Upper lobe of right lung (tissue), 1 donor: ENCODE results near the gene DHRS3. TPM values are rescaled to one million over a fixed set of nuclear protein-coding genes. Genes with fewer than 3 reads are reported as not detected.

Experiments
- ATAC-seq: fragments of 200-7000 bp; cut with Tn5 transposase; one replicate; pipeline ENCODE4 v1.9.1; 2020; ENCODE audit warnings: mild to moderate bottlenecking, moderate library complexity
- DNase-seq: peaks from one replicate; pipeline ENCODE4 v3.0.0-alpha.2; 2020
- H3K27ac ChIP-seq: fragments of 200-600 bp; one replicate; pipeline ENCODE4 v1.8.0; 2022
- H3K27me3 ChIP-seq: fragments of 200-600 bp; one replicate; pipeline ENCODE4 v1.8.0; 2022; ENCODE audit warnings: mild to moderate bottlenecking
- H3K36me3 ChIP-seq: fragments of 200-600 bp; one replicate; pipeline ENCODE4 v1.8.0; 2022
- H3K4me1 ChIP-seq: fragments of 200-600 bp; one replicate; pipeline ENCODE4 v1.8.0; 2022
- H3K4me3 ChIP-seq: fragments of 200-600 bp; one replicate; pipeline ENCODE4 v1.8.0; 2022; ENCODE audit warnings: mild to moderate bottlenecking
- H3K9me3 ChIP-seq: fragments of 200-600 bp; one replicate; pipeline ENCODE4 v1.8.0; 2022
- intact Hi-C: fragments of 100-400 bp; cut with DNase I; formaldehyde crosslinking; loops from one replicate; pipeline ENCODE4 v1.11.0; 2022
- total RNA-seq: library from RNA; stranded (reverse); fragmentation: NEBNext Ultra II Directional; extraction: Animal tissue kit (Norgen Biotek cat#: 25700); gene quantifications from one replicate; pipeline ENCODE4 v1.2.1, GENCODE V29; 2021
- TF ChIP-seq, protein P1 (sequence below): fragments of 200-600 bp; IDR thresholded peaks from one replicate; pipeline ENCODE4 v1.8.0; 2022; ENCODE audit warnings: antibody characterized with exemption
- donor health status: DM: no; HTN: yes; CAD: no; lungs with severe emphysema.

DHRS3 gene
- total RNA-seq, 1 donor from 2014 or later: 106 TPM

DNA sequence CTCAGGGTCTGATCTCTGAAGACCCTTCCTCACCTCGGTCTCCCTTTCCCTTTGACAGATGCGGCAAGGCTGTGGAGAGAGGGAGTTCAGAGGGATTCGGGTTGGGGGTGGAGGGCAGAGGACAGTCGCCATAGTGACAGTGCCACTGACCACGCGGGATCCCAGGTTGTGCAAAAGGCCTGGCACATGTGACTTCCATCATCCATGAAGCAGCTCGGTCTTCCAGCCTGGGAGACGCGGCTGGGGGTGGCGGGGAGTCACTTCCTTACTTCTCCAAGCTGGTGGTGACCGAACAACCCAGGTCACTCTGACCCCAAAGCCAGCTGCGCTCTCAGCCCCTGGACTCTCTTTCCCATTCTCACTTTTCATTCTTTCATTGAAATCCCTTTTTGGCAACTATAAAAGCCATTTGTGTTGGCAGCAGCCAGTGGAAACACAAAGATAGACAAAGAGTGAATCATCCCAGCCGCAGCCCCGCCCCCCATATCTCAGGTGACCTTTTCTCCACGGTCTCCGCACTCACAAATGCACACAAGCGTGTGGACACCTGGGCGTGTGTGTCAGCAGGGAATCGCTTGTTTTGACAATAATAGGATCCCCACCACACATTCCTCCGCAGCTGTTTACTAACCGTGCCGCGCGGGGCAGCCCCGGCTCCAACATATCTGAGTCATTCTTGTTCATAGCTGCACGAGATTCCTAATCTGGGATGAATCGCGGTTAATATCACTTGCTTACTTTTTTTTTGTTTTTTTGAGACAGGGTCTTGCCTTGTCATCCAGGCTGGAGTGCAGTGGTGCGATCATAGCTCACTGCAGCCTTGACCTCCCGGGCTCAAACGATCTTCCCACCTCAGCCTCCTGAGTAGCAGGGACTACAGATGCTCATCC is 68.3 kb downstream of the DHRS3 start:
- peak; percentile 64 for DNase-seq
- peaks cover 34% of the 10 kb centered on the region for H3K4me1 ChIP-seq
- no peak overlapping the region for H3K4me3 ChIP-seq
- H3K27ac ChIP-seq: peak overlapping the region; percentile 51
- H3K9me3 ChIP-seq: no peaks in the 10 kb centered on the region
- intact Hi-C loops: no loop called here
- ATAC-seq: peak; percentile 4
- H3K36me3 ChIP-seq: no peaks in the 10 kb centered on the region
- H3K27me3 ChIP-seq: no peaks in the 10 kb centered on the region
- TF ChIP-seq, protein P1, sequence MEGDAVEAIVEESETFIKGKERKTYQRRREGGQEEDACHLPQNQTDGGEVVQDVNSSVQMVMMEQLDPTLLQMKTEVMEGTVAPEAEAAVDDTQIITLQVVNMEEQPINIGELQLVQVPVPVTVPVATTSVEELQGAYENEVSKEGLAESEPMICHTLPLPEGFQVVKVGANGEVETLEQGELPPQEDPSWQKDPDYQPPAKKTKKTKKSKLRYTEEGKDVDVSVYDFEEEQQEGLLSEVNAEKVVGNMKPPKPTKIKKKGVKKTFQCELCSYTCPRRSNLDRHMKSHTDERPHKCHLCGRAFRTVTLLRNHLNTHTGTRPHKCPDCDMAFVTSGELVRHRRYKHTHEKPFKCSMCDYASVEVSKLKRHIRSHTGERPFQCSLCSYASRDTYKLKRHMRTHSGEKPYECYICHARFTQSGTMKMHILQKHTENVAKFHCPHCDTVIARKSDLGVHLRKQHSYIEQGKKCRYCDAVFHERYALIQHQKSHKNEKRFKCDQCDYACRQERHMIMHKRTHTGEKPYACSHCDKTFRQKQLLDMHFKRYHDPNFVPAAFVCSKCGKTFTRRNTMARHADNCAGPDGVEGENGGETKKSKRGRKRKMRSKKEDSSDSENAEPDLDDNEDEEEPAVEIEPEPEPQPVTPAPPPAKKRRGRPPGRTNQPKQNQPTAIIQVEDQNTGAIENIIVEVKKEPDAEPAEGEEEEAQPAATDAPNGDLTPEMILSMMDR: no peak

DNA sequence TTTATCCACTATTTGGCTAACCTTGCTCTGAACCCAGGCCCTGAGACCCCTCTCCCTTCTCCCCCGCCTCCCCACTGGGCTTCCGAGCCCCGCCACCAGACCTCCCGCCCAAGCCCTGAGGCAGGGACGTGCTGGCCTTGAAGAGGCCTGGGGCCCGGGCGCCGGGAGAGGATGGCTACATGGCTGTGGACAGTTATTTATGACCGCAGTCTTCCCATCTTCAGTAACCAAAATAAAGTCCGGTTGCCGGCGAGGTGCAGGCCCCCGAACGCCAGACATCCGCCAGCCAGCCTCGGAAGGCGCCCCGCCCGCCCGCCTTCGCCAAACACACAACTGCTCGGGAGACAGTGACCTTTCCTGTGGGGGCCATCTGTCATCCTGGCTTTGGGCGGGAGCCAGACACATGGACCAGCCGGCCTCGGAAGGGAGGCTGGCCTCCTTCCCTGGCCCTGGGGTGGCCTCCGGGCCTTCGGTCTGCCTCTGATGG is 69.0 kb downstream of the DHRS3 start:
- Histone ChIP-seq H3K27ac (peak overlapping the region; percentile 51), H3K36me3 (no peaks in the 10 kb centered on the region), H3K9me3 (no peaks in the 10 kb centered on the region), H3K27me3 (no peaks in the 10 kb centered on the region), H3K4me3 (no peak overlapping the region), H3K4me1 (peaks cover 34% of the 10 kb centered on the region)
- ATAC-seq (peak; percentile 21), DNase-seq (peak; percentile 68)
- TF ChIP-seq, protein P1: no peak
- intact Hi-C loops: no loop called here

DNA sequence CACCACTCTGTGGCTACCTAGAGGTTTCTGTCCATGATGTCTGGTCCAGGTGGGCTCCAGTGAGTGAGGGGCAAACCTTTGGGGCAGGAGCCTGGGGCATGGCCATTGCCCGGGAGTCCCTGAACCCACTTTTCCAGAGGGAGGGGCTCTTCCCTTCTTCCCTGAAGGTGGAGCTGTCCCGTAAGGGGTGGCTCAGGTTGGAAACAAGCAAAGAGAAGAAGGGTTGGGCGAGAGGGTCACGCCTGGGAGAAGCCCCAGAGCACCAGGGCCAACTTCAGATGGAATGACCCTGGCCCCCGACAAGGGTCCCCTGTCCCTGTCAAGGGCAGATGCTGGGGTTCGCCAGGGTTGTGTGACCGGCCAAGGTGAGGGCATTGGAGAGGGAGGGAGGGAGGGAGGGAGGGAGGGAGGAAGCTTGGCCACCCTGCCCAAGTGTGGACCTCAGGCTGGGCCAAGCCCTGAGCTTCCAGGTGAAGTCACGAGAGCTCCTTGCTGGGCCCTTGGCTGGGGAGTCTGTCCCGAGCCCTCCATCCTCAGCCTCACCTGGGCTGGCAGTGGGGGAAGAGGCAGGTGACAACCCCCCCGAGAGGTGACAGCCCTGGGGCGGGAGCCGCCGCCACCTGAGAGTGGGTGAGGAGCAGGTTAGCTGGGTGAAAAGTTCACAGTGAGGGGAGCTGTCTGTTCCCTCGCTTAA is 69.6 kb downstream of the DHRS3 start:
- TF ChIP-seq, protein P1: no peak
- intact Hi-C loops: no loop called here

DNA sequence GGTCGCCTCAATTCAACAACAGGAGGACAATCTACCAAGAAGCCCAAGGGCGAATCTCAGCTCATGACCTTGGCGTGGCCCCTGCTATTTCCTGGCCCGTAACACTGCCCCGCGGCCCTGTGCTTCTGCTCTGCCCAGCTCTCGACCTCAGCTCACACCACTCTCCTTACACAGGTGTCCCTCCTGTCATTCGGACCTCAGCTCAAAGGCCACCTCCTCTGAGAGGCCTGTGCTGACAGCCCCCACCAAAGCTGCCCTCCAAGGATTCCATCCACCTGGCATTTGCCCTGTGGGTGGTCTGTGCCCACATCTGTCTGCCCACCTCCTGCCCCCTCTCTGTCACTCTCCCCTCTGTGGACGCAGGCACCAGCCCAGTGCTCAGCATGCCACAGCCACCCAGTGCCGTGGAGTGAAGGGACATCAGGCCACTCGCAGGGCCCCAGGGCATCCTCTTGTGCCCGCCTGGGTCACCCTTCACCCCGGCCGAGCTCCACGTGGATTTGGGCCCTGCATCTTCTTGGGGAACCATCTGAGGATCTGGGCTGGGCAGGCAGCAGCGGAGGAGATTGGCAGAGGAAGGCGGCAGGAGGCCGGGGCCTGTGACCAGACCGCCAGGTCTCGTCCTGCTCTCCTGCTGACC is 70.3 kb downstream of the DHRS3 start:
- ATAC-seq: no peak
- no peak overlapping the region for H3K27ac ChIP-seq

More for the DNA sequence above, 69.6 kb downstream of the DHRS3 start:
- DNase-seq: no peak
- Histone ChIP-seq H3K27ac (peak overlapping the region; percentile 51), H3K4me1 (peaks cover 29% of the 10 kb centered on the region), H3K27me3 (no peaks in the 10 kb centered on the region), H3K4me3 (no peak overlapping the region), H3K9me3 (no peaks in the 10 kb centered on the region), H3K36me3 (no peaks in the 10 kb centered on the region)
- no peak for ATAC-seq

More for the DNA sequence above, 70.3 kb downstream of the DHRS3 start:
- Histone ChIP-seq H3K4me1 (peaks cover 23% of the 10 kb centered on the region), H3K9me3 (no peaks in the 10 kb centered on the region), H3K4me3 (no peak overlapping the region), H3K36me3 (no peaks in the 10 kb centered on the region), H3K27me3 (no peaks in the 10 kb centered on the region)
- DNase-seq: peak; percentile 53
- TF ChIP-seq, protein P1: no peak
- intact Hi-C loops: no loop called here
